ENCODE measurements around the gene ADAM15. TPM values are rescaled to one million over a fixed set of nuclear protein-coding genes. Genes with fewer than 3 reads are reported as not detected.

Gene ADAM15
- total RNA-seq, 1 experiment from 2014 or later, result 30.6 TPM

DNA sequence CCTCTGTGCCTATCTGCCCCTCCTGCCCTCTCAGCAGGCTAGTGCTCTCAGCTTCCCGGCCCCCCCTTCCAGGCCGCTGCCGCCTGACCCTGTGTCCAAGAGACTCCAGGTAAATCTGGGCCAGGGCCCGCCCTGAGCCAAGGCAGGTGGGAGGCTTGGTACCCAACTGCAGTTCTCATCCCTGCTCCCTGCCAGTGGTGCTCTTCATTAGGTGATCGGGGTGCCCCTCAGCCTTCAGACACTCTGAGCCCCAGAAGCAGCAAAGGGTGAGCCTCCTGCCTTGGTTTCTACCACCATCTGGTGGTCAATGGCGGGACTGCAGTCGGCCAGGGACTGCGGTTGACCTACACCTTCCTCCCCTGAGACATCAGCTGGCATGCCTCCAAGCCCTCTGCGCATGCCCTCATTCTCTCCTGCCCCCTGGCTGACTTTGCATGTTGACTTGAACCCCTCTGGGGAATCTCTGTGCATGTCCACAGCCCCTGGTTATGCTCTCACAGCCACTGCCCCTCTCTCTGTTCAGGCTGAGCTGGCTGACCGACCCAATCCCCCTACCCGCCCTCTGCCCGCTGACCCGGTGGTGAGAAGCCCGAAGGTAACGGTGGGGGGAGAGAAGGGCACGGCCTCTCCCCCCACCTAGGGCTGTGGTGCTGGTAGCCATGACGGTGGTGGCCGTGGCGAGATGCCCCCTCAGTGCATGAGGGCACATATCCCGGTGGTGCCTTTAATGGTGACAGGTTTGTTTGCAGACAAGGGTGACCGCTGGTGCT, 10.4 kb downstream of the ADAM15 start:
- no peak overlapping the region for H3K23ac ChIP-seq (ENCODE audit: insufficient read length, low read depth, low read length)
- H2BK120ac ChIP-seq (ENCODE audit: low read depth, low read length, poor library complexity, severe bottlenecking), result no peak overlapping the region
- Mint-ChIP-seq H3K4me3 (peak overlapping the region; percentile 34 to 68), H3K36me3 (ENCODE audit: insufficient read depth in 1 of 3, low read depth in 3 of 3) (peaks cover 4 to 16% (median 14%) of the 10 kb centered on the region in 3 experiments; a peak in 5 of 7 replicates), H3K4me1 (peaks cover 16 to 26% of the 10 kb centered on the region in 2 experiments), H3K9me3 (no peaks in the 10 kb centered on the region; a peak in 1 of 5 replicates), H3K27ac (no peak overlapping the region), H3K27me3 (ENCODE audit: low read depth) (peaks cover 2% of the 10 kb centered on the region)
- no peaks in the 10 kb centered on the region for H3K9me3 ChIP-seq (ENCODE audit: control insufficient read depth, low read depth, low read length)
- H3K9ac ChIP-seq (ENCODE audit: extremely low read depth, insufficient read length, low read length), result no peak overlapping the region
- TF ChIP-seq, protein P1, sequence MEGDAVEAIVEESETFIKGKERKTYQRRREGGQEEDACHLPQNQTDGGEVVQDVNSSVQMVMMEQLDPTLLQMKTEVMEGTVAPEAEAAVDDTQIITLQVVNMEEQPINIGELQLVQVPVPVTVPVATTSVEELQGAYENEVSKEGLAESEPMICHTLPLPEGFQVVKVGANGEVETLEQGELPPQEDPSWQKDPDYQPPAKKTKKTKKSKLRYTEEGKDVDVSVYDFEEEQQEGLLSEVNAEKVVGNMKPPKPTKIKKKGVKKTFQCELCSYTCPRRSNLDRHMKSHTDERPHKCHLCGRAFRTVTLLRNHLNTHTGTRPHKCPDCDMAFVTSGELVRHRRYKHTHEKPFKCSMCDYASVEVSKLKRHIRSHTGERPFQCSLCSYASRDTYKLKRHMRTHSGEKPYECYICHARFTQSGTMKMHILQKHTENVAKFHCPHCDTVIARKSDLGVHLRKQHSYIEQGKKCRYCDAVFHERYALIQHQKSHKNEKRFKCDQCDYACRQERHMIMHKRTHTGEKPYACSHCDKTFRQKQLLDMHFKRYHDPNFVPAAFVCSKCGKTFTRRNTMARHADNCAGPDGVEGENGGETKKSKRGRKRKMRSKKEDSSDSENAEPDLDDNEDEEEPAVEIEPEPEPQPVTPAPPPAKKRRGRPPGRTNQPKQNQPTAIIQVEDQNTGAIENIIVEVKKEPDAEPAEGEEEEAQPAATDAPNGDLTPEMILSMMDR (conservative IDR thresholded peaks at IDR 0.05), result peak; percentile 93
- no peaks in the 10 kb centered on the region for H3K79me1 ChIP-seq (ENCODE audit: insufficient read depth, low read depth, low read length, poor library complexity, severe bottlenecking)
- H2AK5ac ChIP-seq (ENCODE audit: insufficient read length, low read length), result no peak overlapping the region
- H3K79me2 ChIP-seq (ENCODE audit: insufficient read depth, low read length), result no peaks in the 10 kb centered on the region; the same call in 1 of the 2 replicates
- no peak overlapping the region for H2BK15ac ChIP-seq (ENCODE audit: low read depth, low read length)
- H4K20me1 ChIP-seq (ENCODE audit: control insufficient read depth, insufficient read depth, insufficient read length), result no peaks in the 10 kb centered on the region
- no peaks in the 10 kb centered on the region for H3K27me3 ChIP-seq (ENCODE audit: insufficient read depth, low read length)
- no peak overlapping the region for H3K27ac ChIP-seq (ENCODE audit: insufficient read length, low read depth, low read length)
- H3K4me1 ChIP-seq (ENCODE audit: insufficient read depth, low read length), result peaks cover 3% of the 10 kb centered on the region; the same call in 1 of the 2 replicates
- H3K23me2 ChIP-seq (ENCODE audit: insufficient read length, low read depth, low read length, poor library complexity, severe bottlenecking), result peaks cover 17% of the 10 kb centered on the region
- no peak overlapping the region for H3T11ph ChIP-seq (ENCODE audit: low read length)
- no CpG with 5 or more reads among the region's 21 CpGs for WGBS (ENCODE audit: extremely low coverage, insufficient read length, low lambda C conversion rate)
- no peak overlapping the region for H2AFZ ChIP-seq (ENCODE audit: low read length)
- peak overlapping the region; percentile 82 for H3K4me2 ChIP-seq (ENCODE audit: insufficient read depth, insufficient read length, low read length)
- peak; percentile 94 for DNase-seq
- H2BK20ac ChIP-seq (ENCODE audit: low read depth, low read length, poor library complexity, severe bottlenecking), result no peak overlapping the region
- H3K56ac ChIP-seq (ENCODE audit: insufficient read length, low read depth, low read length), result no peak overlapping the region
- no peak overlapping the region for H3K4ac ChIP-seq (ENCODE audit: low read depth, low read length)
- H3K18ac ChIP-seq (ENCODE audit: insufficient read length, low read depth, low read length), result no peak overlapping the region
- no peak overlapping the region for H2BK12ac ChIP-seq (ENCODE audit: insufficient read length, low read depth, low read length)
- no peak overlapping the region for H4K5ac ChIP-seq (ENCODE audit: insufficient read length, low read depth, low read length)
- H4K8ac ChIP-seq (replicated peaks; ENCODE audit: insufficient read length, low read depth, low read length), result no peak overlapping the region
- no peak overlapping the region for H4K91ac ChIP-seq (ENCODE audit: insufficient read length, low read depth, low read length)
- H3K14ac ChIP-seq (ENCODE audit: insufficient read depth, low read length), result no peak overlapping the region
- no peak overlapping the region for H2BK5ac ChIP-seq (ENCODE audit: insufficient read length, low read length)
